Adipocyte (in vitro differentiated cells): ENCODE results near the gene NPAS3.

ENCODE experiments used
- DNase-seq: peaks from one replicate; pipeline ENCODE4 v3.0.0-alpha.2; 2015; ENCODE audit warnings: low read depth
- H3K27me3 ChIP-seq: replicated peaks from 2 replicates; pipeline ENCODE4 v1.7.0; 2013; ENCODE audit warnings: mild to moderate bottlenecking, low read length, moderate library complexity; ENCODE audit not compliant: control insufficient read depth, insufficient read depth
- H3K36me3 ChIP-seq: 2 replicates; pipeline ENCODE4 v1.7.0; 2013; ENCODE audit warnings: low read length, mild to moderate bottlenecking, moderate library complexity; ENCODE audit not compliant: control insufficient read depth, insufficient read depth, severe bottlenecking
- H3K4me1 ChIP-seq: 2 replicates; pipeline ENCODE4 v1.7.0; 2013; ENCODE audit warnings: mild to moderate bottlenecking, low read length, moderate library complexity; ENCODE audit not compliant: control insufficient read depth, insufficient read depth
- H3K4me3 ChIP-seq: 2 replicates; pipeline ENCODE4 v1.7.0; 2013; ENCODE audit warnings: mild to moderate bottlenecking, low read length, moderate library complexity
- H3K9ac ChIP-seq: 2 replicates; pipeline ENCODE4 v1.7.0; 2013; ENCODE audit warnings: mild to moderate bottlenecking, low read length, moderate library complexity
- H3K9me3 ChIP-seq: 2 replicates; pipeline ENCODE4 v1.7.0; 2013; ENCODE audit warnings: mild to moderate bottlenecking, low read length, moderate library complexity; ENCODE audit not compliant: control insufficient read depth

Gene NPAS3

GRCh38 chr14:33467971-33468370 is 529.3 kb downstream of the NPAS3 start:
- Histone ChIP-seq H3K9ac (no peak overlapping the region), H3K27me3 (no peaks in the 10 kb centered on the region), H3K4me3 (no peak overlapping the region), H3K36me3 (no peaks in the 10 kb centered on the region), H3K9me3 (no peaks in the 10 kb centered on the region), H3K4me1 (no peaks in the 10 kb centered on the region)
- DNase-seq = no peak

GRCh38 chr14:33469898-33470297 is 531.2 kb downstream of the NPAS3 start:
- no peak overlapping the region for H3K9ac ChIP-seq
- H3K4me3 ChIP-seq = no peak overlapping the region
- H3K9me3 ChIP-seq = no peaks in the 10 kb centered on the region
- H3K36me3 ChIP-seq = no peaks in the 10 kb centered on the region
- no peaks in the 10 kb centered on the region for H3K27me3 ChIP-seq
- DNase-seq = no peak
- H3K4me1 ChIP-seq = no peaks in the 10 kb centered on the region

GRCh38 chr14:33471776-33472175 is 533.1 kb downstream of the NPAS3 start:
- H3K4me1 ChIP-seq = peaks cover 5% of the 10 kb centered on the region
- H3K36me3 ChIP-seq = no peaks in the 10 kb centered on the region
- H3K9me3 ChIP-seq = no peaks in the 10 kb centered on the region
- H3K4me3 ChIP-seq = no peak overlapping the region
- no peak for DNase-seq
- no peak overlapping the region for H3K9ac ChIP-seq
- H3K27me3 ChIP-seq = no peaks in the 10 kb centered on the region

DNA sequence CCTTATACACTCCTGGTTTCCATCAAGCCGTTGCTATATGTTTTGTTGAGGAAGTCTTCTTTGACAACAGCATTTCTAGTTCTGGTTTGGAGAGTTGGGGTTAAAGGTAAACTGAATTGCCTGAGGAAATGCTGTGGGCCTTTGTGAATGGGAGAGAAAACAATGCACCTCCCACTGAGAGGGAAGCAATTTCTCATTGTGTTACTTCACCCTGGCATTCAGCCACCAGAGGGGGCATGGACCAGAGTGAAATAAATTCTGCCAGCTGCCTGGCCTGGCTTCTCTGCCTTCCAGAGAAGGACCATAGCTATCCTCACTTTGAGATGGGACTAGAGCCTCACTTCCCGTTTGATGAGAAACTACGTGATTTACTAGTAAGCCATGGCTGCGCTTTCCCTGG is 536.9 kb downstream of the NPAS3 start:
- Histone ChIP-seq H3K4me3 (no peak overlapping the region), H3K9ac (no peak overlapping the region), H3K27me3 (no peaks in the 10 kb centered on the region), H3K9me3 (no peaks in the 10 kb centered on the region), H3K36me3 (no peaks in the 10 kb centered on the region), H3K4me1 (peaks cover 5% of the 10 kb centered on the region)
- DNase-seq = peak; percentile 43

- H3K4me1 ChIP-seq = peaks cover 5% of the 10 kb centered on the region
- H3K9ac ChIP-seq = no peak overlapping the region
- H3K36me3 ChIP-seq = no peaks in the 10 kb centered on the region
- H3K4me3 ChIP-seq = no peak overlapping the region
- no peaks in the 10 kb centered on the region for H3K9me3 ChIP-seq
- DNase-seq = no peak
- peaks cover 3% of the 10 kb centered on the region for H3K27me3 ChIP-seq
These were observed 539.1 kb downstream of the NPAS3 start for GRCh38 chr14:33477797-33478196.

DNA sequence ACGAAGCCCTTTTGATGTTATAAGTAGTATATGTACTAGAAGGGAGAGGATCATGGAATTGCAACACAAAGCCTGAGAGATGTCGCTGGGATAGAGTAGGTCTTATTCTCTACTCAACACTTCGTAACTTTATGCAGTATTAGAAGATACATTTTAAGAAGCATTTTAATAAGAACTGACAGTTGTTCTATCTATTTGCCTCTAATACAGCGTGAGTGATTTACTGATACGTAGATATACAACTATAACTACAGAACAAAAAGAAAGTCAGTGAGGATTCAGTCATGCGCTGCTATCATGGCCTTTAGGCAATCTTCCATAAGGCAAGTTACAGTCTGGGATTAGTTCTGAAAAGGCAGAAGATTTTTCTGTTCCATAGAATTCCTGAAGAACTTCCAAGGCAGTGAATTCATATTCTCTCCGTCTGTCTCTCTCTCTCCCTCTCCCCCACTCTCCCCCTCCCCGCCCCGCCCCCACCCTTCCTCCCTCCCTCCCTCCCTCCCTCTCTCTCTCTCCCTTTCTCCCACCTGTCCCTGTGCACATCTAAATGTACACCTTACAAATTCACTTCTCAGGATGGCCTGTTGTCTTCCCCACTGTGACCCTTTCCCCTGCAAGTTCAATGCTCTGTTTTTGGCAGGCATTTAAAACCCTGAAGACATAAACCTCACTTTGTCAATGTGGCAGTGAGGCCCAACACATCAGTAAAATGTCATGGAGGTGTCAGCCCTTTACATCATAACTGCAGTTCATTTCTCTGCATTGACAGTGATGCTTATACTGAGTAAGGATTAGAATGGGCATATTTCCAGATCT is 541.6 kb downstream of the NPAS3 start:
- Histone ChIP-seq H3K9me3 (no peaks in the 10 kb centered on the region), H3K36me3 (no peaks in the 10 kb centered on the region), H3K4me1 (peaks cover 3% of the 10 kb centered on the region), H3K27me3 (peaks cover 12% of the 10 kb centered on the region), H3K9ac (no peak overlapping the region), H3K4me3 (no peak overlapping the region)
- DNase-seq = no peak

DNA sequence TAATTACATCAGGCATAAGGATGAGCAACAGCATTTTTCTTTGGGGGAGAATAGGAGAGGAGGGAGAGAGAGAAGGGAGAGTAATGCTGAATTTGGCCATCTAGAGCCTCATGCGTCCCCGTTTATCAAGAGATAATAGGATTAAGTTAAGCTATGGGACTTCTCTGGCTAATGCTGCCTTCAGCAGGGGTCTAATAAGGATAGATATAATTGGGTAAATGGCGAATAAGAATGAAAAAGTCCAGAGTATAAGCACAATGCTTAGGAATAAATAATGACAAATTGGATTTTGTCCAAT is 542.2 kb downstream of the NPAS3 start:
- Histone ChIP-seq H3K9ac (no peak overlapping the region), H3K27me3 (peaks cover 12% of the 10 kb centered on the region), H3K4me1 (no peaks in the 10 kb centered on the region), H3K4me3 (no peak overlapping the region), H3K9me3 (no peaks in the 10 kb centered on the region), H3K36me3 (no peaks in the 10 kb centered on the region)
- no peak for DNase-seq

DNA sequence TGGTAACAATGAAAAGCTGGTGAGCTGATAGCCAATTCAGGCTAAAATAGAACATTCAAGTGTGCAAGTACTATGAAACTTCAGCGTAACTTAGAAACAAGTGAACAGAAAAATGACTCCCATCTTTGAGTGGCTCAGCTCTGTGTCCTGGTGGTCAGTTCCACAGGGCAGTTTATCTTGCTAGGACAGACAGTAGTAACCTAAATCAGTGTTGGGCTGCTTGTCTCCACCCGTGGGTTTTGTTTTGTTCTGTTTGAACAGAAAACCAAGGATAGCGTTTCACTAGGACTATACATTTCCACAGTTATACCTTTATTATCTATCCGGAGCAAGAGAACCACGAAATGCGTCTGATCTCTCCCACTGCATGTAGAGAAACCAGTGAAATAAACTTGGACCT is 544.4 kb downstream of the NPAS3 start:
- no peak for DNase-seq
- H3K4me3 ChIP-seq = no peak overlapping the region
- no peaks in the 10 kb centered on the region for H3K4me1 ChIP-seq

DNA sequence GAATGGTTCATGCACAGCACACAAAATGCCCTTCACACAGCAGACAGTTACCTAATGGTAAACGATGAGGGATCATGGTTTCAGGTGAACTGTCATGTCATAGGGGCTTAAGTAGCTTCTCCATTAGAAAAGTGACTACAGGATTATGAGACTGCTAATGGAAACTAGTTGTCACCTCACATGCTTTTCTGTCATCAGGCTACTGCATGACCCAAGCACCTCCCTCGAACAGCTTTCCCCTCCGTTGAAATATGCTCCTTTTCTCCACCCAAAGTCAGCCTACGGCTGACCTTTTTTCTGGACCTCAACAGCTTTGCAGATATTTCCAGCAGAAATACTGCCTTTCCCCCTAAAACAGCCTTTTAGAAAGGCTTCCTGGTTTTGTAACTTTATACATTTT is 544.9 kb downstream of the NPAS3 start:
- Histone ChIP-seq H3K27me3 (peaks cover 12% of the 10 kb centered on the region), H3K4me3 (no peak overlapping the region), H3K4me1 (no peaks in the 10 kb centered on the region), H3K9me3 (no peaks in the 10 kb centered on the region), H3K36me3 (no peaks in the 10 kb centered on the region), H3K9ac (no peak overlapping the region)
- DNase-seq = no peak

More for the DNA sequence above, 544.4 kb downstream of the NPAS3 start:
- no peaks in the 10 kb centered on the region for H3K9me3 ChIP-seq
- peaks cover 12% of the 10 kb centered on the region for H3K27me3 ChIP-seq
- no peak overlapping the region for H3K9ac ChIP-seq
- no peaks in the 10 kb centered on the region for H3K36me3 ChIP-seq

- Histone ChIP-seq H3K4me3 (no peak overlapping the region), H3K9me3 (no peaks in the 10 kb centered on the region), H3K4me1 (no peaks in the 10 kb centered on the region), H3K36me3 (no peaks in the 10 kb centered on the region), H3K9ac (no peak overlapping the region), H3K27me3 (peaks cover 12% of the 10 kb centered on the region)
- no peak for DNase-seq
These were observed 545.6 kb downstream of the NPAS3 start for GRCh38 chr14:33484264-33484663.

DNA sequence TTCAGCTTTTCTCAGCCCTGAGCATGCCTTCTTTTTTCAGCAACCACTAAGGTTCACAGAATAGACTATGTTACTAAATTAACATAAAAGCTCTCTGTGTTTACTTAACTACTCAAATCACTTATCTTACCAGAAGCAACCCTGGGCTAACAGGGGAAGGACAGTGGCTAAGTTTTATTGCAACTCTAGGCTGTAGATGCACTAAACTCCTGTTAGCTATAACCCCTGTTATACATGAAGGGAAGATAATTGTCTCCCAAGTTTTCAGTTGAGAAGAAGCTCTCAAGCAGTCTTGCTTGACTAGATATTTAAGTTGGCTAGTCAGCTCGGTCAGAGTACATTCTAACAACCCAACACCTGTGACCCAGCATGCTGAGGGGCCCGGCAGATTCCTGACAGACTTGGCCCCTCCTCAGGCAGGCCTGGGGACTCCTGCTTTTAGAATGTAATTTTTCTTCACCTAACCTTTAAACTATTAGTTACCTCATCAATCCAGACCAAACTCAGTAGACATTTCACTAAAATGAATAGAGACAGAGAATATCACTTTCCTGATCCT is 547.7 kb downstream of the NPAS3 start:
- H3K9ac ChIP-seq = no peak overlapping the region
- no peaks in the 10 kb centered on the region for H3K9me3 ChIP-seq
- no peak for DNase-seq
- H3K4me1 ChIP-seq = no peaks in the 10 kb centered on the region
- H3K36me3 ChIP-seq = no peaks in the 10 kb centered on the region
- peaks cover 12% of the 10 kb centered on the region for H3K27me3 ChIP-seq
- no peak overlapping the region for H3K4me3 ChIP-seq

DNA sequence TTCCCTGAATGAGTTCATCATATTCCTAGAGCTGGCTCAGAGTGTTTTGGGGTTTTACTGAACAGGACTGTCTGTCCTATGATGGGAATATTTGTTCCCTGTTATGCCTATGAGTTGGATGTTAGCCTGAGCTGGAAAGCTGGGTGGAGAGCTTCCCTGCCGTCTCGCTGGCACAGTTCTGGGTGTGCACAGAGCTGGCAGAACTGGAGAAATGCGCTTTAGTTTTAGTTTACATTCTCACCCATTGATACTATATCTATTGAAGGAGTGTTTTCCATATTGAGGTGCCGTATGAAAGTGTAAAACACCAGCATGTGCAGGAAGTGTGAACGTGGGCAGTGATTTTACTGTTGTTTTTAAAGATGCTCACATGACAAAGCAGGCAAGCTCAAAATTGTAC is 549.9 kb downstream of the NPAS3 start:
- Histone ChIP-seq H3K9ac (no peak overlapping the region), H3K4me1 (no peaks in the 10 kb centered on the region), H3K9me3 (no peaks in the 10 kb centered on the region), H3K27me3 (peaks cover 2% of the 10 kb centered on the region), H3K4me3 (no peak overlapping the region), H3K36me3 (no peaks in the 10 kb centered on the region)
- no peak for DNase-seq
